H9 (cell line): ENCODE results near the gene FOXG1. TPM values are rescaled to one million over a fixed set of nuclear protein-coding genes. Genes with fewer than 3 reads are reported as not detected.

Experiments
- DNase-seq: peaks from one replicate; pipeline ENCODE4 v3.0.0-alpha.2; 2017
- H2AFZ ChIP-seq: one replicate; pipeline ENCODE4 v1.6.1; 2013; ENCODE audit warnings: mild to moderate bottlenecking, low read length, control low read depth, moderate library complexity
- H2AK5ac ChIP-seq: 2 replicates; pipeline ENCODE4 v1.6.1; 2013; ENCODE audit warnings: low read length, control low read depth, mixed read lengths; ENCODE audit not compliant: insufficient read length
- H2BK120ac ChIP-seq: one replicate; pipeline ENCODE4 v1.6.1; 2013; ENCODE audit warnings: low read depth, mild to moderate bottlenecking, low read length, control low read depth, inconsistent platforms; ENCODE audit not compliant: poor library complexity, severe bottlenecking
- H2BK12ac ChIP-seq: 2 replicates; pipeline ENCODE4 v1.6.1; 2013; ENCODE audit warnings: low read length, control low read depth, mixed read lengths, low read depth; ENCODE audit not compliant: insufficient read length
- H2BK15ac ChIP-seq: 2 replicates; pipeline ENCODE4 v1.6.1; 2013; ENCODE audit warnings: low read depth, low read length, control low read depth
- H2BK20ac ChIP-seq: one replicate; pipeline ENCODE4 v1.6.1; 2013; ENCODE audit warnings: low read depth, mild to moderate bottlenecking, low read length, control low read depth, inconsistent platforms; ENCODE audit not compliant: poor library complexity, severe bottlenecking
- H2BK5ac ChIP-seq: 2 replicates; pipeline ENCODE4 v1.6.1; 2013; ENCODE audit warnings: low read length, control low read depth, mixed read lengths; ENCODE audit not compliant: insufficient read length
- H3K14ac ChIP-seq: 2 replicates; pipeline ENCODE4 v1.6.1; 2013; ENCODE audit warnings: low read length, control low read depth; ENCODE audit not compliant: insufficient read depth
- H3K18ac ChIP-seq: 2 replicates; pipeline ENCODE4 v1.6.1; 2013; ENCODE audit warnings: low read depth, mild to moderate bottlenecking, mixed read lengths, low read length, control low read depth; ENCODE audit not compliant: insufficient read length
- H3K23ac ChIP-seq: 2 replicates; pipeline ENCODE4 v1.6.1; 2013; ENCODE audit warnings: low read length, control low read depth, mixed read lengths, low read depth; ENCODE audit not compliant: insufficient read length
- H3K23me2 ChIP-seq: 2 replicates; pipeline ENCODE4 v1.6.1; 2013; ENCODE audit warnings: low read depth, mild to moderate bottlenecking, mixed read lengths, low read length, control low read depth; ENCODE audit not compliant: insufficient read length, poor library complexity, severe bottlenecking
- H3K27ac ChIP-seq: 2 replicates; pipeline ENCODE4 v1.5.1; 2013; ENCODE audit warnings: low read length, control low read depth, mixed read lengths, low read depth; ENCODE audit not compliant: insufficient read length
- H3K27me3 ChIP-seq: 2 replicates; pipeline ENCODE4 v1.6.1; 2013; ENCODE audit warnings: low read length, control low read depth, inconsistent platforms; ENCODE audit not compliant: insufficient read depth
- H3K4ac ChIP-seq: 2 replicates; pipeline ENCODE4 v1.6.1; 2013; ENCODE audit warnings: low read depth, mild to moderate bottlenecking, control low read depth, inconsistent platforms, low read length, moderate library complexity
- H3K4me1 ChIP-seq: 2 replicates; pipeline ENCODE4 v1.6.1; 2013; ENCODE audit warnings: low read length, control low read depth, inconsistent platforms; ENCODE audit not compliant: insufficient read depth
- H3K4me2 ChIP-seq: 2 replicates; pipeline ENCODE4 v1.6.1; 2013; ENCODE audit warnings: low read length, control low read depth, mixed read lengths; ENCODE audit not compliant: insufficient read length, insufficient read depth
- H3K56ac ChIP-seq: 2 replicates; pipeline ENCODE4 v1.6.1; 2013; ENCODE audit warnings: low read depth, mild to moderate bottlenecking, mixed read lengths, low read length, control low read depth; ENCODE audit not compliant: insufficient read length
- H3K79me1 ChIP-seq: 2 replicates; pipeline ENCODE4 v1.6.1; 2013; ENCODE audit warnings: low read depth, mild to moderate bottlenecking, moderate library complexity, low read length, control low read depth, inconsistent platforms; ENCODE audit not compliant: insufficient read depth, poor library complexity, severe bottlenecking
- H3K79me2 ChIP-seq: 2 replicates; pipeline ENCODE4 v1.6.1; 2013; ENCODE audit warnings: low read length, control low read depth, inconsistent platforms; ENCODE audit not compliant: insufficient read depth
- H3K9ac ChIP-seq: 2 replicates; pipeline ENCODE4 v1.6.1; 2013; ENCODE audit warnings: low read length, control low read depth, mixed read lengths; ENCODE audit not compliant: insufficient read length; ENCODE audit errors: extremely low read depth
- H3K9me3 ChIP-seq: one replicate; pipeline ENCODE4 v1.6.1; 2013; ENCODE audit warnings: low read depth, low read length, inconsistent platforms; ENCODE audit not compliant: control insufficient read depth
- H3T11ph ChIP-seq: one replicate; pipeline ENCODE4 v1.6.1; 2013; ENCODE audit warnings: mild to moderate bottlenecking, low read length, control low read depth, inconsistent platforms
- H4K20me1 ChIP-seq: one replicate; pipeline ENCODE4 v1.6.1; 2013; ENCODE audit not compliant: control insufficient read depth, insufficient read length, insufficient read depth
- H4K5ac ChIP-seq: 2 replicates; pipeline ENCODE4 v1.6.1; 2013; ENCODE audit warnings: low read depth, mild to moderate bottlenecking, mixed read lengths, low read length, control low read depth; ENCODE audit not compliant: insufficient read length
- H4K8ac ChIP-seq: replicated peaks from 2 replicates; pipeline ENCODE4 v1.6.1; 2013; ENCODE audit warnings: low read length, control low read depth, mixed read lengths, low read depth; ENCODE audit not compliant: insufficient read length
- H4K91ac ChIP-seq: 2 replicates; pipeline ENCODE4 v1.6.1; 2013; ENCODE audit warnings: low read depth, mild to moderate bottlenecking, moderate library complexity, mixed read lengths, low read length, control low read depth; ENCODE audit not compliant: insufficient read length
- H3K27ac Mint-ChIP-seq, 3 experiments: 2 replicates in 2 of 3; 3 replicates in 1 of 3; pipeline ENCODE4 v1.8.0; 2020 to 2021; ENCODE audit warnings: mixed read lengths in 3 of 3, mild to moderate bottlenecking in 1 of 3, moderate library complexity in 1 of 3
- H3K27me3 Mint-ChIP-seq: 2 replicates; pipeline ENCODE4 v1.8.0; 2021; ENCODE audit warnings: low read depth, mild to moderate bottlenecking, moderate library complexity, mixed read lengths
- H3K36me3 Mint-ChIP-seq, 3 experiments: 2 replicates in 2 of 3; 3 replicates in 1 of 3; pipeline ENCODE4 v1.8.0; 2020 to 2021; ENCODE audit warnings: low read depth in 3 of 3, mixed read lengths in 3 of 3; ENCODE audit not compliant: insufficient read depth in 1 of 3
- H3K4me1 Mint-ChIP-seq, 2 experiments: 2 replicates each; pipeline ENCODE4 v1.8.0; 2020; ENCODE audit warnings: mixed read lengths in 2 of 2
- H3K4me3 Mint-ChIP-seq, 2 experiments: 2 replicates in 1 of 2; 3 replicates in 1 of 2; pipeline ENCODE4 v1.8.0; 2020 to 2021; ENCODE audit warnings: mild to moderate bottlenecking in 2 of 2, mixed read lengths in 2 of 2, moderate library complexity in 1 of 2
- H3K9me3 Mint-ChIP-seq, 2 experiments: 2 replicates in 1 of 2; 3 replicates in 1 of 2; pipeline ENCODE4 v1.8.0; 2020; ENCODE audit warnings: mild to moderate bottlenecking in 2 of 2, mixed read lengths in 2 of 2, moderate library complexity in 1 of 2
- WGBS: extraction: QIAGEN DNeasy Blood & Tissue Kit; methylation state at CpG from one replicate; pipeline ENCODE4 v1.1.7; 2013; ENCODE audit warnings: missing lambda C conversion rate, low lambda C conversion rate, mixed read lengths; ENCODE audit not compliant: insufficient read length; ENCODE audit errors: extremely low coverage; 5-methylcytosine and 5-hydroxymethylcytosine counted together
- total RNA-seq: library from RNA; stranded (reverse); gene quantifications from 2 replicates; pipeline ENCODE4 v1.2.1, GENCODE V29; 2021
- TF ChIP-seq, protein P1 (sequence below): fragments of 200-600 bp; sonication (generic); conservative IDR thresholded peaks from 3 replicates; pipeline ENCODE4 v1.8.0; 2021; ENCODE audit warnings: antibody characterized with exemption, mild to moderate bottlenecking

Gene FOXG1
- total RNA-seq, 1 experiment from 2014 or later: 0.11 TPM

DNA sequence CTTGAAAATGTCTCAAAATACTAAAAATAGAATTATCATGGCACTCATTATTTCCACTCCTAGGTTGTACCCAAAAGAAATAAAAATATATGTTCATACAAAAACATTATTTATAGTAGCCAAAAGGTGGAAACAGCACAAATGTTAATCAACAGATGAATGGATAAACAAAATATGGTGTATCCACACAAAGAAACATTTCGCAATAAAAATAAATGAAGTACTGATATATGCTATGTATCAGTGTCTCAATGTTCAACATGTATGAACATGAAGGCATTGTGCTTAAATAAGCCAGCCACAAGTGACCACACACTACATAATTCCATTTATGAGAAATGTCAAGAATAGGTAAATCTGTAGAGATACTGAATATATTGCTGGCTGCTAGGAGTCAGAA, 40.9 kb downstream of the FOXG1 start:
- no peak overlapping the region for H3K27ac ChIP-seq
- H3K4me1 ChIP-seq: peaks cover 4% of the 10 kb centered on the region
- no peaks in the 10 kb centered on the region for H3K23me2 ChIP-seq
- no peaks in the 10 kb centered on the region for H3K9me3 ChIP-seq
- no peak overlapping the region for H2BK20ac ChIP-seq
- H2AFZ ChIP-seq: no peak overlapping the region
- no peak for DNase-seq
- H4K20me1 ChIP-seq: no peaks in the 10 kb centered on the region
- Mint-ChIP-seq H3K27ac (no peak overlapping the region), H3K36me3 (peaks cover 0 to 3% (median 0%) of the 10 kb centered on the region in 3 experiments; a peak in 1 of 7 replicates), H3K27me3 (no peaks in the 10 kb centered on the region; the same call in 1 of the 2 replicates), H3K9me3 (peaks cover 0 to 3% of the 10 kb centered on the region in 2 experiments; a peak in 1 of 5 replicates), H3K4me3 (no peak overlapping the region), H3K4me1 (no peaks in the 10 kb centered on the region)
- H3K9ac ChIP-seq: no peak overlapping the region
- H3K27me3 ChIP-seq: no peaks in the 10 kb centered on the region
- no peak overlapping the region for H3T11ph ChIP-seq
- H2BK15ac ChIP-seq: no peak overlapping the region
- no peak overlapping the region for H4K8ac ChIP-seq
- no peak overlapping the region for H4K91ac ChIP-seq
- no peaks in the 10 kb centered on the region for H3K79me2 ChIP-seq
- H2BK120ac ChIP-seq: no peak overlapping the region
- no peak overlapping the region for H3K56ac ChIP-seq
- no peak overlapping the region for H2BK12ac ChIP-seq
- H3K18ac ChIP-seq: no peak overlapping the region
- no peaks in the 10 kb centered on the region for H3K79me1 ChIP-seq
- no CpG with 5 or more reads among the region's 1 CpG for WGBS
- no peak overlapping the region for H4K5ac ChIP-seq
- no peak overlapping the region for H3K4me2 ChIP-seq
- no peak overlapping the region for H2BK5ac ChIP-seq
- no peak overlapping the region for H3K4ac ChIP-seq
- no peak overlapping the region for H3K23ac ChIP-seq
- TF ChIP-seq, protein P1, sequence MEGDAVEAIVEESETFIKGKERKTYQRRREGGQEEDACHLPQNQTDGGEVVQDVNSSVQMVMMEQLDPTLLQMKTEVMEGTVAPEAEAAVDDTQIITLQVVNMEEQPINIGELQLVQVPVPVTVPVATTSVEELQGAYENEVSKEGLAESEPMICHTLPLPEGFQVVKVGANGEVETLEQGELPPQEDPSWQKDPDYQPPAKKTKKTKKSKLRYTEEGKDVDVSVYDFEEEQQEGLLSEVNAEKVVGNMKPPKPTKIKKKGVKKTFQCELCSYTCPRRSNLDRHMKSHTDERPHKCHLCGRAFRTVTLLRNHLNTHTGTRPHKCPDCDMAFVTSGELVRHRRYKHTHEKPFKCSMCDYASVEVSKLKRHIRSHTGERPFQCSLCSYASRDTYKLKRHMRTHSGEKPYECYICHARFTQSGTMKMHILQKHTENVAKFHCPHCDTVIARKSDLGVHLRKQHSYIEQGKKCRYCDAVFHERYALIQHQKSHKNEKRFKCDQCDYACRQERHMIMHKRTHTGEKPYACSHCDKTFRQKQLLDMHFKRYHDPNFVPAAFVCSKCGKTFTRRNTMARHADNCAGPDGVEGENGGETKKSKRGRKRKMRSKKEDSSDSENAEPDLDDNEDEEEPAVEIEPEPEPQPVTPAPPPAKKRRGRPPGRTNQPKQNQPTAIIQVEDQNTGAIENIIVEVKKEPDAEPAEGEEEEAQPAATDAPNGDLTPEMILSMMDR: no peak
- no peak overlapping the region for H2AK5ac ChIP-seq
- H3K14ac ChIP-seq: no peak overlapping the region
